Colonic mucosa (tissue), 4 donors: ENCODE results near the gene CMSS1. TPM values are rescaled to one million over a fixed set of nuclear protein-coding genes. Genes with fewer than 3 reads are reported as not detected.

Experiments
- DNase-seq: peaks from one replicate; pipeline ENCODE4 v3.0.0-alpha.2; 2020
- H3K27ac ChIP-seq: fragments of 200-600 bp; one replicate; pipeline ENCODE4 v1.8.0; 2021
- H3K27me3 ChIP-seq: fragments of 200-600 bp; one replicate; pipeline ENCODE4 v1.8.0; 2021
- H3K36me3 ChIP-seq: fragments of 200-600 bp; one replicate; pipeline ENCODE4 v1.8.0; 2021
- H3K4me1 ChIP-seq: fragments of 200-600 bp; one replicate; pipeline ENCODE4 v1.8.0; 2021; ENCODE audit warnings: mild to moderate bottlenecking
- H3K4me3 ChIP-seq: fragments of 200-600 bp; one replicate; pipeline ENCODE4 v1.8.0; 2021
- H3K9ac ChIP-seq, 2 donors: one replicate each; pipeline ENCODE4 v1.7.0; 2013; ENCODE audit warnings: control low read depth in 2 of 2, low read depth in 2 of 2, low read length in 2 of 2
- H3K9me3 ChIP-seq: fragments of 200-600 bp; one replicate; pipeline ENCODE4 v1.8.0; 2021
- intact Hi-C: fragments of 100-400 bp; cut with DNase I; formaldehyde crosslinking; loops from one replicate; pipeline ENCODE4 v1.14.1; 2022
- total RNA-seq, 2 donors: library from RNA; stranded (reverse); fragmentation: NEBNext Ultra II Directional in 1 of 2; extraction: Animal tissue kit (Norgen Biotek cat#: 25700) in 1 of 2; gene quantifications; one replicate each; pipeline ENCODE4 v1.2.1, GENCODE V29; 2021
- TF ChIP-seq, protein P1 (sequence below): fragments of 200-600 bp; IDR thresholded peaks from one replicate; pipeline ENCODE4 v1.8.0; 2022; ENCODE audit warnings: antibody characterized with exemption, mild to moderate bottlenecking
- donor health status: healthy.
- donor health status: DM: no; HTN: no; CAD: no.
- donor health status: DM: no; HTN: no; CAD: no.

Gene CMSS1
- total RNA-seq, 2 donors from 2014 or later, result 10.7 to 24.7 TPM

DNA sequence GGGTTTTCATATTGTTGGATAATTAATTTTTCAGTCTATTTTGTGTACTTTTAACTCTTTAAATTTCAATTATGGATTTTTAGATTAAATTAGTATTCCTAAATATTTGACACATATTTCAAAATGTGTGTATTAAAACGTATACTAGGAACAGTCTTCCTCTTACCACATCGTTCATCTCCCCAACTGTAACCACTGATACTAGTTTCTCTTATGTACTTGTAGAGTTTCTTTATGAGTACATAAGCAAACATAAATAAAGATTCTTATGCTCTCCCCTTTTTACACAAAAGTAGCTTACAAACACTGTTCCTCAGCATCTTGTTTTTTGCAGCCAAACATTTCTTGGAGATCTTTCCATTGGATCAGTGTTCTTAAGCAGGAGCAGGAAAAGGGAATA is 45.9 kb downstream of the CMSS1 start:
- TF ChIP-seq, protein P1, sequence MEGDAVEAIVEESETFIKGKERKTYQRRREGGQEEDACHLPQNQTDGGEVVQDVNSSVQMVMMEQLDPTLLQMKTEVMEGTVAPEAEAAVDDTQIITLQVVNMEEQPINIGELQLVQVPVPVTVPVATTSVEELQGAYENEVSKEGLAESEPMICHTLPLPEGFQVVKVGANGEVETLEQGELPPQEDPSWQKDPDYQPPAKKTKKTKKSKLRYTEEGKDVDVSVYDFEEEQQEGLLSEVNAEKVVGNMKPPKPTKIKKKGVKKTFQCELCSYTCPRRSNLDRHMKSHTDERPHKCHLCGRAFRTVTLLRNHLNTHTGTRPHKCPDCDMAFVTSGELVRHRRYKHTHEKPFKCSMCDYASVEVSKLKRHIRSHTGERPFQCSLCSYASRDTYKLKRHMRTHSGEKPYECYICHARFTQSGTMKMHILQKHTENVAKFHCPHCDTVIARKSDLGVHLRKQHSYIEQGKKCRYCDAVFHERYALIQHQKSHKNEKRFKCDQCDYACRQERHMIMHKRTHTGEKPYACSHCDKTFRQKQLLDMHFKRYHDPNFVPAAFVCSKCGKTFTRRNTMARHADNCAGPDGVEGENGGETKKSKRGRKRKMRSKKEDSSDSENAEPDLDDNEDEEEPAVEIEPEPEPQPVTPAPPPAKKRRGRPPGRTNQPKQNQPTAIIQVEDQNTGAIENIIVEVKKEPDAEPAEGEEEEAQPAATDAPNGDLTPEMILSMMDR, result no peak
- Histone ChIP-seq H3K27ac (no peak overlapping the region), H3K4me3 (no peak overlapping the region), H3K9ac (no peak overlapping the region), H3K36me3 (no peaks in the 10 kb centered on the region), H3K9me3 (no peaks in the 10 kb centered on the region), H3K4me1 (no peaks in the 10 kb centered on the region), H3K27me3 (no peaks in the 10 kb centered on the region)
- intact Hi-C loops, result no loop called here
- no peak for DNase-seq

GRCh38 chr3:99864289-99864688 is 46.6 kb downstream of the CMSS1 start:
- TF ChIP-seq, protein P1, result no peak
- no peaks in the 10 kb centered on the region for H3K27me3 ChIP-seq
- no peak overlapping the region for H3K9ac ChIP-seq
- H3K9me3 ChIP-seq, result no peaks in the 10 kb centered on the region
- no peak overlapping the region for H3K27ac ChIP-seq
- intact Hi-C loops, result no loop called here
- no peak for DNase-seq
- no peaks in the 10 kb centered on the region for H3K4me1 ChIP-seq
- no peaks in the 10 kb centered on the region for H3K36me3 ChIP-seq
- no peak overlapping the region for H3K4me3 ChIP-seq

DNA sequence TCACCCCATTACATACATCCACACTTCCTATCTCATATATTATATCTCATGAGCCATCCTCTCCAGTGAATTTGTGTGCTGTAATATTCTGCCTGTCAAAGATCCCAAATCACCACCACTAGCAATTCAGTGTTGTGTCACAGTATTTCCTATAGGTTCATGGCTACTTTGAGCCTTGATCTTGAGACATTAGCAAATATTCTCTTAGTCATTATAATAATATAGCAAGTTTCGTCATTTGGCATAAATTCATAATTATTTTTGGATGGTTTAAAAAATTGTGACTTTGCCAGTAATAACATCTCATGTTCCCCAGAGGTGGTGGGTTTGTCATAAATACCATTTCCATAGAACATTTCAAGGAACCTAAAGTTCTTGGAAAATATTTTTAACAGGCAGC is 47.7 kb downstream of the CMSS1 start:
- intact Hi-C loops, result no loop called here
- Histone ChIP-seq H3K9ac (no peak overlapping the region), H3K27ac (no peak overlapping the region), H3K9me3 (no peaks in the 10 kb centered on the region), H3K4me3 (no peak overlapping the region), H3K27me3 (no peaks in the 10 kb centered on the region), H3K4me1 (no peaks in the 10 kb centered on the region), H3K36me3 (no peaks in the 10 kb centered on the region)
- DNase-seq, result no peak
- TF ChIP-seq, protein P1, result no peak

DNA sequence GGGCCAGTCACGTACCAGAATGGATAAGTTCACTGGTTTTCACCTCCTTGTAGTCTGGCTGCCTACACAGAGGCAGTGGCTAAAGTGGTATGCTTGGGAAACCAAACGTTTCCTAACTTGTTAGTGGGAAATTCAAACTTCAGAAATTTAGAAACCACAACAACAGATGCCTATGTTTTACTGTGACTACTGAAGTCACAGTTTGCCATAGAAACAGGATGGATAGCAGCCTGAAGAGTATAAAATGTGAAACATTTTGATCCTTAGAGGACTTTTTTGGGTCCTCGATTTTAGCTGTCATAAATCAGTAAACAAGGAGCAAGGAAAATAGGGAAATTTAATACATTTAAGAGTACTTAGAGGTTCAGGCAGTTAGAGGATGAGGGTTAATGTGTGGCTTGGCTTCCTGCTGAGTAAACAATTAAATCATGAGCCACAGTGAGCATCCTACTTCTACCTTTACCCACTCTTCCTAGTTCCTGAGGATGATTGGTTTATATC is 48.6 kb downstream of the CMSS1 start:
- Histone ChIP-seq H3K27ac (no peak overlapping the region), H3K9me3 (no peaks in the 10 kb centered on the region), H3K9ac (no peak overlapping the region), H3K36me3 (no peaks in the 10 kb centered on the region), H3K27me3 (no peaks in the 10 kb centered on the region), H3K4me3 (no peak overlapping the region), H3K4me1 (no peaks in the 10 kb centered on the region)
- TF ChIP-seq, protein P1, result no peak
- intact Hi-C loops, result no loop called here
- no peak for DNase-seq

GRCh38 chr3:99867594-99868310 is 50.1 kb downstream of the CMSS1 start:
- H3K4me3 ChIP-seq, result no peak overlapping the region
- H3K27me3 ChIP-seq, result no peaks in the 10 kb centered on the region
- no peaks in the 10 kb centered on the region for H3K9me3 ChIP-seq
- H3K4me1 ChIP-seq, result no peaks in the 10 kb centered on the region
- DNase-seq, result no peak
- no peak overlapping the region for H3K27ac ChIP-seq
- H3K36me3 ChIP-seq, result no peaks in the 10 kb centered on the region
- TF ChIP-seq, protein P1, result no peak
- intact Hi-C loops, result no loop called here
- H3K9ac ChIP-seq, result no peak overlapping the region
